Activated gamma-delta T cell (primary cell): Measurements from ENCODE around the gene HOXB4.

Source experiments
- DNase-seq: peaks from one replicate; lab custom pipeline; 2025; lab: John Stamatoyannopoulos, UW

The HOXB4 gene

GRCh38 chr17:48601539-48602425, 23.6 kb upstream of the HOXB4 start:
- no peak for DNase-seq

- DNase-seq, result no peak
These were observed 23.0 kb upstream of the HOXB4 start for GRCh38 chr17:48601207-48601538.

GRCh38 chr17:48600244-48601098, 22.3 kb upstream of the HOXB4 start:
- no peak for DNase-seq

- no peak for DNase-seq
These were observed 21.2 kb upstream of the HOXB4 start for GRCh38 chr17:48599354-48599753.

- DNase-seq, result no peak
These were observed 20.6 kb upstream of the HOXB4 start for GRCh38 chr17:48598736-48599135.

GRCh38 chr17:48597778-48598631, 19.9 kb upstream of the HOXB4 start:
- DNase-seq, result no peak

GRCh38 chr17:48597528-48597777, 19.3 kb upstream of the HOXB4 start:
- DNase-seq, result no peak

- no peak for DNase-seq
These were observed 18.8 kb upstream of the HOXB4 start for GRCh38 chr17:48596735-48597527.

GRCh38 chr17:48596000-48596734, 18.0 kb upstream of the HOXB4 start:
- no peak for DNase-seq

- no peak for DNase-seq
These were observed 17.3 kb upstream of the HOXB4 start for GRCh38 chr17:48595278-48595999.

- DNase-seq, result no peak
These were observed 16.6 kb upstream of the HOXB4 start for GRCh38 chr17:48594538-48595277.

GRCh38 chr17:48593840-48594537, 15.8 kb upstream of the HOXB4 start:
- peak; percentile 58 for DNase-seq

GRCh38 chr17:48593126-48593829, 15.1 kb upstream of the HOXB4 start, which contains the start of gene HOXB5:
TSS of gene HOXB5 (minus strand) at chr17:48593779. CDS start at chr17:48593682, 97 bp downstream.
- no peak for DNase-seq

- DNase-seq, result no peak
These were observed 14.4 kb upstream of the HOXB4 start for GRCh38 chr17:48592577-48592976.

GRCh38 chr17:48592057-48592514, 13.9 kb upstream of the HOXB4 start:
- DNase-seq, result no peak

- DNase-seq, result no peak
These were observed 13.3 kb upstream of the HOXB4 start for GRCh38 chr17:48591255-48592056.

- no peak for DNase-seq
These were observed 12.5 kb upstream of the HOXB4 start for GRCh38 chr17:48590607-48591161.
